Stimulated activated CD4-positive, alpha-beta T cell treated with anti-CD3 and anti-CD28 coated beads, Interleukin-2, amount 100 ng/mL, for 24 hours (primary cell): ENCODE data around the gene RNF39.

Source experiments
- DNase-seq, 2 donors: peaks; one replicate each; pipeline ENCODE4 v3.0.0-alpha.2; 2020

The RNF39 gene

GRCh38 chr6:30096829-30097228 is 21.3 kb upstream of the RNF39 start:
- DNase-seq: no peak

GRCh38 chr6:30093951-30094661 is 18.5 kb upstream of the RNF39 start:
- DNase-seq: no peak

- no peak for DNase-seq
Measured at GRCh38 chr6:30092852-30093543, 17.4 kb upstream of the RNF39 start.

- no peak for DNase-seq
Measured at GRCh38 chr6:30091577-30092381, 16.2 kb upstream of the RNF39 start.

GRCh38 chr6:30087876-30088275 is 12.3 kb upstream of the RNF39 start:
- DNase-seq: no peak

DNA sequence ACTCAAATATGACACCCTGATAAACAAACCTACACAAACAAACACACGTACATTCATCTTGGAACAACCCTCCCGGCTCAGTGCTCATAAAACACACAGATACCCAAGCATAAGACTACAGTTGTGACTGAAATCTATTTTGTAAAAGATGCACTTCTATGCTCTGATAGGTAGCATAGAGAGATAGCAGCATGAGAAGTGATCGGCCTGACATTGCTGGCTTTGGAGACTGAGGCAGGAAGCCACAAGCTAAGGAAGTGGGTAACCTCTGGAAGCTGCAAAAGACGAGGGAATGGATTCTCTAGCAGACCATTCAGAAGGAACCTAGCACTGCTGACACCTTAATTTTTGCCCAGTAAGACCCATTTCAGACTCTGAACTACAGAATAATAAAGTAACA is 1.6 kb upstream of the RNF39 start:
- DNase-seq: no peak

DNA sequence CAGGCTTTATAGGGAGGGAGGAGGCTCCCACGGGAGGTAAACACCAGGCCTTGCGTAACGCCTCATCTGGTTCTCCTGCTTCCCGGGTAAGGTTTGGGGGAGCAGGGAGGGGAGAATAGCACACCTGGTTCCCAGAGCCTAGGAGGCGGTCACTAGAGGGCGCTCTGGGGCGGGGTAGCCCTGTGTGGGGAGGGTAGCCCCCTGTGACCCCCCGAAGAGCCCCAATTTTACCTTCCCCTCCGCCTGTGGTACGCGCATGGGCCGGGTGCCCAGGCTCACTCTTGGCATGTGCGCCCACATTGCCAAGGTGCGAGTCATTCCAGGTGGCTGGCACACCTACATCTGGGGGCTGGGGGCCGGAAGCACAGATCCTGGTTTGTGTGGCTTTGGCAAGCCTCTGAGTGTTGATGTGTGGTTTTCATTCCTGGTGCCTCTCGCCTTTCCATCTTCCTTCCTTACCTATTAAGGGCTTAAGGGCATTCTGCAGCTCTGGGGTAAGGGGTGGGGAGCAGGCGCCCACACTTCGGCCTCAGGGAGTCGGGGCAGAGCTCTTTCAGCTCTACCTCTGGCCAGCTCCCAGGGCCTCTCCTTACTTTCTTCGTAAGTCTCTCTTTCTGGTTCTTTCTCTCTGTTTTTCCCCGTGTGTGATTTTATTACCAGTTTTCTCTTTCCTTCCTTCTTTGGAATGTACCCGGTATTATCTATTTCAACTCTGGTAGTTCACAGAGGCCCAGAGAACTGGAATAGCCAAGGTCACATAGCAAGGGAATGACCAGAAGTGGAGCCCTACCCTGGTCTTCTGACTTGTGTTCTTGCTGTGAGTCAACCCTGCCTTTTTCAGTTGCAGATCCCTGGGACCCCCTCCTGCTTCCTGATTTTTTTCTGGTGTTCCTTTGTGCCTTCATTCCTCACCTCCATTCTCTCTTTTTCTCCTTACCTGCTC is 492 bp upstream of the RNF39 start:
- DNase-seq: peak in 1 of 2 donors; percentile 33

- peak in 1 of 2 donors; percentile 13 for DNase-seq
Measured at GRCh38 chr6:30074331-30075093, 1.1 kb downstream of the RNF39 start.

GRCh38 chr6:30073489-30074235 is 1.9 kb downstream of the RNF39 start:
- DNase-seq: no peak

GRCh38 chr6:30071858-30072257 is 3.7 kb downstream of the RNF39 start:
- no peak for DNase-seq

- peak in 1 of 2 donors; percentile 17 for DNase-seq
Measured at GRCh38 chr6:30071081-30071818, 4.3 kb downstream of the RNF39 start.

DNA sequence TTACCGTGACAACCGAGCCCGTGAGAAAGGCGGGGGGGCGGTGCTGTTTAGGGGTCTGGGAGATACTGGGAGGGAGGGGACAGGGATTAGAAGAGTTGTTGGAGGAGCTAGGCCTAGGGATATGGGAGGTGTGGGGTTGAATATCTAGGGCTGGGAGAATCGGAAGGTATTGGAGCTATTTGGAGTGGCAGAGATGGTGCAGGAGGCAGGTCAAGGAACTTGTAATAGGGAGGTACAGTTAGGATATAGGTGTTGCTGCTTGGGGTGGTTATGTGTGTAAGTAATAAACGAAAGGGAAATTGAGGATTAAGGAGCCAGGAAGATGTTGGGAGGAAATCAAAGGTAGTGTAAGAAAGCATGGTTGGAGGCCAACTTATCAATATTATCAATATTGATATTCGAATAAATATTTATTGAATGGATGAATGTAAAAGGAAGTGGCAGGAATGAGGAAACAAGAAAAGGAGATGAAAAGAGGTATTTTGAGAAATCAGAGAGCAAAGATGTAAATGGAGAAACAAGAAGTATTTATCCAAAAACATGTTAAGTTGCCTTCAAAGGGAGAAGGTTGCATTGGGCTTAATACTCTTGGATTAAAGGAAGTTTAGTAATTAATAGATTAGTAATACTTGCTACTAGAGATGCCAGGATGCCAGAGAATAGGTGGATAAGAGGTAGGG is 8.0 kb downstream of the RNF39 start:
- no peak for DNase-seq

DNA sequence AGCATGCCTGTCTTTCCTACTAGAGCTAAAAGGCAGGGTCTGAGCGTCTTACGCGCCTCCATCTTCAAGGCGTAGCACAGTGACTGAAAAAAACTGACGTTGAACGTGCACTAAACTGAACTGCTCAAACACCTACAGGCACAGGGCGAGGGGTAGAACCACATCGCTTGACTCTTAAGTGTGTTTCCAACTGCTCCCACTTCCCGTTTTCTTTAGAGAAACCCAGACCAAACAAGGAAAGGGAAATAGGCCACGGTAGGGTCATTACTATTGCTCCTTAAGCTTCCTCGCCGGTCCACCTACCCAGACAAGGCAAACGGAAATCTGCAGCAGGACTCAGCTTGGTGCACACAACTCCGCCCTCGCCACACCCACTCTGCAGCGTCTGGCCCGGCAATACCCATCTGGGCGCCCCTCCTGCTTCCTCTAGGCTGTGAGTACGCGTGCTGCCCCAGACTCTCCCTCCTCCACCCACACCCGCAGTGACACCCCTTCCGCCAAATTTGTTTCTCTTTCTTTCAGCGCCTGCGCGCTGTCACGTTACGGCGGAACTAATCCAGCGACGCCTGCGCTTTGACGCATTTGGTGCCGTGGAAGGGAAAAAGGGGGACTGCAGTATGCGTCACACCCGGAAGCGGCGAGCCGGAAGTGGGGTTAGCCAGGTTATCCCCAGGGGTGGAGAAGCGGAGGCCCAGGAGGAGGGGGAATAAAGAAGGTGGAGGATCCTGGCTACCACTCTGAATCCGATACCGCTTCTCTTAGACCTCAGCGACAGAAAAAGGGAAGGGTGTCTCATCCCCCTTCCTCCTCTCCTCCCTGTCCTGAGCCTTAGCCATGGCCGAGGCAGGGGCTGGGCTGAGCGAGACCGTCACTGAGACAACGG is 8.8 kb downstream of the RNF39 start, which contains the start of gene PPP1R11:
Gene PPP1R11, plus strand, starts transcription at position 622 of the 883 bp plus-strand sequence. Its CDS starts 213 bp downstream, at position 835.
- peak; percentile 98 to 99 for DNase-seq

DNA sequence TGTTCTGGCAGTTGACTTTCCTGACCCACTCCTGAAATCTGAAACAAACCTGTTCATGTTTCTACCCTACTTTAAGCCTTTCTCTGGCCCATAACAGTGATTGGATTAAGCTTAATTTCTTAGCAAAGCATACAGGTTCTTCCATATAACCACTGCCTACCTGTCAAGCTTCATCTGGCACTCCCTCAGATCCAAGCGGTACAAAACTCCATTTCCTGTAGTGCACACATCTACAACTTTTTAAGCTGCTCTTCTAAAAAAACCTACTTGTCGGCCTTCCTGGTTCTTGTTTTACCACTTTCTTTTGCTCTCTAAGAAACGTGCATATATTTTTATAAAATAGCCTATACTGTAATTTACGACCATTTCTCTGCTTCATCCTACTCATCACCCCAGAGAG is 9.5 kb downstream of the RNF39 start:
- DNase-seq: no peak

DNA sequence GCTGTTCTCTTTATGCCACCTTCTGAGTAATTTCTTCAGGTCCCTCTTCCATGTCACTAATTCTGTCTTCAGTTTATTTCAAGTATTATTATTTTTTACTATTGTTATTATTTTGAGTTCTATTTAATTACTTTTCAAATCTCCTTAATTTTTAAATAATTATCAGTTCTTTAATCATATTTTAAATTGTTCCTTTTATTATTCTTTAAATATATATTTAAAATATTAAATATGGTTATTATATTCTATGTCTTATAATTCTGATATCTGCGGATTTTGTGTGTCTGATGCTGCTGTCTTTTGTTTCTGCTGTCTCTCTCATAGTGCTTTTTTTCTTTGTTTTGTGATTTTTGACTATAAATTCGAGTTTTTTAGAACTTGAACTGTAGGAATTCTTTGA is 12.3 kb downstream of the RNF39 start:
- DNase-seq: no peak

DNA sequence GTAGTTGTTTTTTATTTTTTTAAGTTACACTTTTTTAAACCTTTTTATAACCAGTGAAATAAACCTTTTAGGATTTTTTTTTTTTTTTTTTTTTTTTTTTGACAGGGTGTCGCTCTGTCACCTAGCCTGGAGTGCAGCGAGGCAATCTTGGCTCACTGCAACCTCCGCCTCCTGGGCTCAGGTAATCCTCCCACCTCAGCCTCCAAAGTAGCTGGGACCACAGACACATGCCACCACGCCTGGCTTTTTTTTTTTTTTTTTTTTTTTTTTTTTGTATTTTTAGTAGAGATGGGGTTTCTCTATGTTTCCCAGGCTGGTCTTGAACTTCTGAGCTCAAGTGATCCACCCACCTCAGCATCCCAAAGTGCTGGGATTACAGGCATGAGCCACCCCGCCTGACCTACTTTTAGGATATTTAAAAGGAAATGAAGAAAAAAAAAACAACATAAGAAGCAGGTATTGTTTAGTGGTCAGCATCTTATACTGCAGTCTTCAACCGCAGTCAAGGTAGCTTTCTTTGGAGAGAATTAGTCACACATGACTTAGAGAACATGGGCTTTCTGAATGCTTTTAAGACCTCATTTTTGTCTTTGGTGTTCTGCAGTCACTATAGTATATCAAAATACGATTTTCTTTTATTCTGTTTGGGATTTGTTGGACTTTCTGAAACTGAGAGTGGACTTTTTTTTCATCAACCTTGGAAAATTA is 12.9 kb downstream of the RNF39 start:
- DNase-seq: no peak

DNA sequence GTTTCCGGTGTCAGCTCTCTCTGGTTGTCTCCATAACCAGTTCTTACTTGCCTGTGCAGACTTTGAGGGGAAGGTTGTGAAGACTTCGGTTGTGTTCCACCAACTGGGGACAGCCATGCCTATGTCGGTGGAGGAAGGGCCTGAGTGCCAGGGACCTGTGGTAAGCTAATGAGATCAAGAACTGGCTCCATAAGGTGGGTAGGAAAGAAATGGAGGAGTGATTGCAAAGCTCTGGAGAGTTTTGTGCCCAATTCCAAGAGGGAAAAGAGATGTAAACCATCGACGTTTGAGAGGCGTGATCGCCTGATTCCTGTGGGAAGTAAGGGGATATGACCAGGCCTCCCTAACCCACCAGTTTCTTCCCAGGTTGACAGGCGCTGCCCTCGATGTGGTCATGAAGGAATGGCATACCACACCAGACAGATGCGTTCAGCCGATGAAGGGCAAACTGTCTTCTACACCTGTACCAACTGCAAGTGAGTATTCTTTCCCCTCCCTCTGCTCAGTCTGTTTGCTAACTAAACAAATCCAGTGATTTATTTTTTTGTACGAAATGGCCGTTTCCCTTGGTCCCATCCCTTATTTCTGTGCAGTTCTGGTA is 13.6 kb downstream of the RNF39 start:
- peak; percentile 36 to 39 for DNase-seq
